Body of pancreas (tissue), 4 donors: ENCODE results near the gene VPS13C. TPM values are rescaled to one million over a fixed set of nuclear protein-coding genes. Genes with fewer than 3 reads are reported as not detected.
A peak's percentile ranks its signal among the peaks of the same experiment; 100 is the strongest.

Experiments
- ATAC-seq: fragments of 150-250 bp; one replicate; pipeline ENCODE4 v1.9.1; 2016
- DNase-seq, 4 donors: peaks; one replicate each; pipeline ENCODE4 v3.0.0-alpha.2; 2019
- H3K27ac ChIP-seq, 4 donors: fragments of 200-600 bp; sonication (generic); 1 replicate in 3 of 4; 2 replicates in 1 of 4; pipeline versions ENCODE4 v1.5.1 to v1.6.1; 2016 to 2019; ENCODE audit warnings: mild to moderate bottlenecking in 1 of 4, mixed read lengths in 1 of 4, moderate library complexity in 1 of 4
- H3K27me3 ChIP-seq, 2 donors: fragments of 200-600 bp; sonication (generic); one replicate each; pipeline ENCODE4 v1.6.0; 2016; ENCODE audit warnings: mild to moderate bottlenecking in 1 of 2
- H3K36me3 ChIP-seq, 2 donors: fragments of 200-600 bp; sonication (generic); replicated peaks in 1 of 2; 2 replicates each; pipeline ENCODE4 v1.5.1; 2016; ENCODE audit warnings: low read depth in 2 of 2; ENCODE audit not compliant: insufficient read depth in 1 of 2
- H3K4me1 ChIP-seq: fragments of 200-600 bp; sonication (generic); one replicate; pipeline ENCODE4 v1.6.0; 2016
- H3K4me3 ChIP-seq, 2 donors: fragments of 200-600 bp; sonication (generic); 1 replicate in 1 of 2; 2 replicates in 1 of 2; pipeline ENCODE4 v1.5.1; 2016 to 2019
- H3K9me3 ChIP-seq, 3 donors: fragments of 200-600 bp; sonication (generic); 1 replicate in 2 of 3; 2 replicates in 1 of 3; pipeline ENCODE4 v1.5.1; 2016
- POLR2A ChIP-seq, 3 donors: fragments of 450-650 bp; IDR thresholded peaks; one replicate each; pipeline ENCODE4 v1.6.1; 2016; ENCODE audit warnings: antibody characterized with exemption in 3 of 3, mild to moderate bottlenecking in 2 of 3
- WGBS, 2 donors: methylation state at CpG; one replicate each; pipeline ENCODE4 v1.1.5; 2017; 5-methylcytosine and 5-hydroxymethylcytosine counted together
- intact Hi-C: fragments of 100-400 bp; cut with DNase I; formaldehyde crosslinking; loops from one replicate; pipeline ENCODE4 v1.15.1; 2023
- total RNA-seq, 2 donors: library from RNA; depleted of rRNA; stranded (reverse); fragments of >200 nt; gene quantifications; one replicate each; pipeline ENCODE4 v1.1.0, GENCODE V29; 2016
- TF ChIP-seq, protein P1 (sequence below), 7 experiments: fragments of 450-650 bp in 4 of 7; fragments of 200-600 bp in 3 of 7; sonication (generic) in 3 of 7; IDR thresholded peaks; one replicate each; pipeline ENCODE4 v1.5.1; 2016 to 2019; ENCODE audit warnings: antibody characterized with exemption in 7 of 7

Gene VPS13C
- total RNA-seq, 2 donors from 2014 or later: 67.2 to 68.6 TPM

DNA sequence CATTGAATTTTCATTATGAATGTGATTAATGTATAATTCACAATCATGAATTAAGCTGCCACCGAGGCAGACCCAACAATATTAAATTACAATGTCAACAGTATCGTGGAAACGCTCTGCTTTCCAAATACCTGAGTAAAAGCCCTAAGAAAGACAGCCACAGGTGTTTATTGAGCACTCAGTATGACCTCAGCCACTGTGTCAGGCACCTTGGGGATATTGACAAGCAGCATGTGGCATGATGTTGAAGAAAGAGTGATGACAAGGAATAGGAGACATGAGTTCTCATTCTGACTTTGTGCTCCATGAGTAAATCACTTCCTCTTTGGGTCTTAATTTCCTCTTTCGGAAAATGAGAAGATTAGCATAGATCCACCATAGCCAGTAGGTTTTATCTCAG, 19.3 kb upstream of the VPS13C start:
- intact Hi-C loops: no loop called here
- Histone ChIP-seq H3K4me1 (no peaks in the 10 kb centered on the region), H3K36me3 (no peaks in the 10 kb centered on the region), H3K4me3 (no peak overlapping the region), H3K27ac (no peak overlapping the region), H3K9me3 (no peaks in the 10 kb centered on the region), H3K27me3 (no peaks in the 10 kb centered on the region)
- WGBS, 2 donors: 66 to 76% methylated on average over 4 of the region's 4 CpGs
- no peak for DNase-seq
- ATAC-seq: no peak
- no peak for TF ChIP-seq POLR2A (IDR thresholded peaks at IDR 0.05)
- TF ChIP-seq, protein P1, sequence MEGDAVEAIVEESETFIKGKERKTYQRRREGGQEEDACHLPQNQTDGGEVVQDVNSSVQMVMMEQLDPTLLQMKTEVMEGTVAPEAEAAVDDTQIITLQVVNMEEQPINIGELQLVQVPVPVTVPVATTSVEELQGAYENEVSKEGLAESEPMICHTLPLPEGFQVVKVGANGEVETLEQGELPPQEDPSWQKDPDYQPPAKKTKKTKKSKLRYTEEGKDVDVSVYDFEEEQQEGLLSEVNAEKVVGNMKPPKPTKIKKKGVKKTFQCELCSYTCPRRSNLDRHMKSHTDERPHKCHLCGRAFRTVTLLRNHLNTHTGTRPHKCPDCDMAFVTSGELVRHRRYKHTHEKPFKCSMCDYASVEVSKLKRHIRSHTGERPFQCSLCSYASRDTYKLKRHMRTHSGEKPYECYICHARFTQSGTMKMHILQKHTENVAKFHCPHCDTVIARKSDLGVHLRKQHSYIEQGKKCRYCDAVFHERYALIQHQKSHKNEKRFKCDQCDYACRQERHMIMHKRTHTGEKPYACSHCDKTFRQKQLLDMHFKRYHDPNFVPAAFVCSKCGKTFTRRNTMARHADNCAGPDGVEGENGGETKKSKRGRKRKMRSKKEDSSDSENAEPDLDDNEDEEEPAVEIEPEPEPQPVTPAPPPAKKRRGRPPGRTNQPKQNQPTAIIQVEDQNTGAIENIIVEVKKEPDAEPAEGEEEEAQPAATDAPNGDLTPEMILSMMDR (IDR thresholded peaks at IDR 0.05): no peak

DNA sequence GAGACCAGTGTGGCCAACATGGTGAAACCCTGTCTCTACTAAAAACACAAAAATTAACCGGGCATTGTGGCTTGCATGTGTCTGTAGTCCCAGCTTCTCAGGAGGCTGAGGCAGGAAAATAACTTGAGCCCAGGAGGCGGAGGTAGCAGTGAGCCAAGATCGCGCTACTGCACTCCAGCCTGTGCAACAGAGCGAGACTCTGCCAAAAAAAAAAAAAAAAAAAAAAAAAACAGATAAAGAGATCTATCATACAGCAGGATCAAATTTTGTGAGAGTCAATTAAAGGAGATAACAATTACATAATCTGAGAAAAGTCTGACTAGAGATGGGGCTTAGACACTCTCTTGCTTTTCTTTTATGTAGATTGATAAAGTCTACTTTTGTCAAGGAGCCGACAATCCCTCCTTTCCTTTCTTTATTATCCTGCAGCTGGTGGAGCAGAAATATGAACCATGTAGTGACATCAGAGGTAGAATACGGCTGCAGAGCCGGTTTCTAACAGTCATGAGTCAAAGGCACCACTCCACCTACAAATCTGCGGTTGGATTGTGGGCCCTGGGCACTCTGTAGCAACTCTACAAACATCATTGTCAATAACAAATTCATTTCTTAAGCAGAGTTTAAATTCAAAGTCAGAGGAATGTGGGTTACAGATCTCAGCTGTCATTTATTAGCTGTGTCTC, 15.5 kb upstream of the VPS13C start:
- TF ChIP-seq, protein P1 (IDR thresholded peaks at IDR 0.05): no peak
- TF ChIP-seq POLR2A (IDR thresholded peaks at IDR 0.05): no peak
- H3K27ac ChIP-seq: peak overlapping the region in 3 of 4 donors; percentile 62 to 68 (median 62)
- DNase-seq (peak; percentile 43 to 75 (median 72)), ATAC-seq (peak; percentile 88)
- H3K4me3 ChIP-seq: no peak overlapping the region
- H3K27me3 ChIP-seq: no peaks in the 10 kb centered on the region
- intact Hi-C loops: no loop called here
- no peaks in the 10 kb centered on the region for H3K4me1 ChIP-seq
- no peaks in the 10 kb centered on the region for H3K36me3 ChIP-seq
- H3K9me3 ChIP-seq: no peaks in the 10 kb centered on the region
- WGBS, 2 donors: 53 to 57% methylated on average over 8 to 9 of the region's 9 CpGs

DNA sequence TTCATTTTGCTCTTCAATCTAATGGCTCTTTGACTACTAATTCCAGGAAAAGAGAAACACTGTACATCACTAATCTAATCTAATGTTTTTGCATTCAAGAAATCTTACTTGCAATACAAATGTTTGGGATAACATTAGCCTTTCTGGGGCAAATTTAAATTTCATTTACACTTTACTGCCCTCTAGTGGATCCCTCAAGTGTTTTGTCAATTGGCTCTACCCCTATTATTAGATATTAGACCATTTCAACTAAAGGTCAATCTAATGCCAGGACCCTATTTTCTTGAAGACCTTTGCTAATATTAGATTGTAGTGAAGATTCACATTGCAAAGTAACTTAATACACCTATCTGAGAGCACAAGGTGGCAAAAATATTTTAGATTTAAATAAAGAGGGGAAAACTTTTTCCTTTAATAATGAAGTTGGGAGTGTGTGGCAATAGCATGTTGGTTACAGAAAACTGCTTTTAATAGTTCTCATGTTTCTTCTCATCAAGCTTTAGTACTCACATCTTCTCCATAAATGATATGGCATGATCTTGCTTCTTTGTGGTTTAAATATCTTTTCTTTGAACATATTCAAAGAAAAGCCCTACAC, 11.6 kb upstream of the VPS13C start:
- Histone ChIP-seq H3K27ac (no peak overlapping the region), H3K4me3 (no peak overlapping the region), H3K36me3 (no peaks in the 10 kb centered on the region), H3K4me1 (peaks cover 17% of the 10 kb centered on the region), H3K27me3 (no peaks in the 10 kb centered on the region), H3K9me3 (no peaks in the 10 kb centered on the region)
- ATAC-seq (no peak), DNase-seq (no peak)
- intact Hi-C loops: no loop called here
- no peak for TF ChIP-seq POLR2A (IDR thresholded peaks at IDR 0.05)
- TF ChIP-seq, protein P1 (IDR thresholded peaks at IDR 0.05): peak; percentile 20 to 83 (median 64)

DNA sequence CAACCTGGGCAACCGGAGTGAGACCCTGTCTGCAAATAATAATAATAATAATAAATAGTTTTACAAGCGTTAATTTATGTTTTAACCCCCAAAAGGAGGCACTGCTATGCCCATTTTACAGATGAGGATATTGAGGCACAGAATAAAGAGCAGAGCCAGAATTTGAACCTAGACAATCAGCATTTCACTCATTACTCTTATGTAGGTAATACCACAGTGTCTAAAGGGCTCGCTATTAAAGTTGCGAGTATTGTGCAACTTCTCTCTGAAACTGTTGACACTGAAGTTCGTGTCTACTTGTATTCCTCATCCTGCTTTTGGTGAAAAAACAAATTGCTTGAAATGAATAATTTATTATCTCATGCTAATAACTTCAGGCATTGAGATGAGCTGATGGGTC, 9.3 kb upstream of the VPS13C start:
- DNase-seq (no peak), ATAC-seq (no peak)
- TF ChIP-seq POLR2A (IDR thresholded peaks at IDR 0.05): no peak
- TF ChIP-seq, protein P1 (IDR thresholded peaks at IDR 0.05): no peak
- WGBS, 2 donors: 76 to 85% methylated on average over 5 of the region's 5 CpGs
- no peaks in the 10 kb centered on the region for H3K9me3 ChIP-seq
- intact Hi-C loops: no loop called here
- no peaks in the 10 kb centered on the region for H3K36me3 ChIP-seq
- no peak overlapping the region for H3K27ac ChIP-seq
- H3K4me3 ChIP-seq: no peak overlapping the region
- peaks cover 31% of the 10 kb centered on the region for H3K4me1 ChIP-seq
- no peaks in the 10 kb centered on the region for H3K27me3 ChIP-seq

DNA sequence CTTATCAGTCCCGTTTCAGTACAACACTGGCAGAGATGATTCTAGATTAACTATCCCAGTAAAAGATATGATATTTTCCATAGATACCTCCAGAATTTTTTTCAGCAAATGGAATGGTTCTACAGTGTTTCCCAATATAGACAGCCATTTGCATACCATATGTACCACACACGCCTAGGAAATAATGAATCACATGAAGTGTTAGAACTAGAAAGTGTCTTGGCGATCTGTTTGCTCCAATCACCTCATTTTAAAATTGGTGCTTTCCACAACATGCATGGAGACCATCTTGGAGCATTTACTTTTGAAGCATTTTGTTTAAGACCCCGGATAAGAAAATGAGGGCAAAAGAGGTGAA, 8.5 kb upstream of the VPS13C start:
- Histone ChIP-seq H3K4me1 (peaks cover 39% of the 10 kb centered on the region), H3K9me3 (no peaks in the 10 kb centered on the region), H3K4me3 (peak overlapping the region; percentile 8 to 33), H3K36me3 (no peaks in the 10 kb centered on the region), H3K27ac (peak overlapping the region; percentile 80 to 91 (median 89)), H3K27me3 (no peaks in the 10 kb centered on the region)
- ATAC-seq: no peak
- intact Hi-C loops: no loop called here
- TF ChIP-seq, protein P1 (IDR thresholded peaks at IDR 0.05): no peak
- no peak for TF ChIP-seq POLR2A (IDR thresholded peaks at IDR 0.05)
- 32 to 42% methylated on average over 4 of the region's 4 CpGs for WGBS, 2 donors
- no peak for DNase-seq
